ENCODE results near the gene ZFPL1. TPM values are rescaled to one million over a fixed set of nuclear protein-coding genes. Genes with fewer than 3 reads are reported as not detected.
"Not testable (repeated sequence)": the region's sequence is repeated elsewhere in the genome, so short reads cannot be mapped to it uniquely, and the experiment has no call there.

The ZFPL1 gene
- total RNA-seq, 1 donor from 2014 or later, result 18.4 TPM

DNA sequence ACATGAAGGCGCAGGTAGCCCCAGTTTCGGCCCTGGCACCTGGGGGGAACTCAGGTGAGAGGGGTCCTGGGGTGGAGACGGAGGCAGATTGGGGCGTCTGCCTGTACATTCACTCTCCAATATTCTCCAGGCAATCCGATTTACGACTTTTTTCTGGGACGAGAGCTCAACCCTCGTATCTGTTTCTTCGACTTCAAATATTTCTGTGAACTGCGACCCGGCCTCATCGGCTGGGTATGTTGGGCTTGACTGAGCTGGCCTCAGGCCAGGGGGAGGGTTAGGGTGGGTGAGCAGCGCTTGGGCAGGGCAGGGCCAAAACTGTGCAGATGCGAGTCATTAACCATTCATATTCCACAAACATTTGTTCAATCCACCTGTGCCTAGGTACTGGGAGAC, 29.3 kb downstream of the ZFPL1 start:
- DNase-seq (ENCODE audit: low spot score) (no peak), ATAC-seq (no peak)

DNA sequence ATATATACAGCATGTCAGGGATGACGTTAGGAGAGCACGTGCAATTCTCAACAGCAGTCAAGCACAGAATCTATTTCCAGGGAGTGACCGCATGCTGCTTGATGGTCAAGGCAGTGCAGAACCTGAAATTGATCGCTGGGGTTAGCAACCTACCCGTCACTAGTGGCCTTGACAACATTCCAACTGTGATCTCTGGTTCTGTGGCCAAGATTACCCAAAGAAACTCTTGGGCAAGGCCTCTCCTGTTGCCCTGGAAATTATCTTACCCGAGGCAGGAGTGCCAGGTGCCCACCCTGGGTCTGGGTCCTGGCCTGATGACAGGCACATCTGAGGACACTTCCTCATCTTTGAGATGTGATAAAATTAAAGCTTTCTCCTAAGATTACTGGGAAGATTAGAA, 29.8 kb downstream of the ZFPL1 start:
- no peak for ATAC-seq
- peak; percentile 79 for DNase-seq (ENCODE audit: low spot score)

DNA sequence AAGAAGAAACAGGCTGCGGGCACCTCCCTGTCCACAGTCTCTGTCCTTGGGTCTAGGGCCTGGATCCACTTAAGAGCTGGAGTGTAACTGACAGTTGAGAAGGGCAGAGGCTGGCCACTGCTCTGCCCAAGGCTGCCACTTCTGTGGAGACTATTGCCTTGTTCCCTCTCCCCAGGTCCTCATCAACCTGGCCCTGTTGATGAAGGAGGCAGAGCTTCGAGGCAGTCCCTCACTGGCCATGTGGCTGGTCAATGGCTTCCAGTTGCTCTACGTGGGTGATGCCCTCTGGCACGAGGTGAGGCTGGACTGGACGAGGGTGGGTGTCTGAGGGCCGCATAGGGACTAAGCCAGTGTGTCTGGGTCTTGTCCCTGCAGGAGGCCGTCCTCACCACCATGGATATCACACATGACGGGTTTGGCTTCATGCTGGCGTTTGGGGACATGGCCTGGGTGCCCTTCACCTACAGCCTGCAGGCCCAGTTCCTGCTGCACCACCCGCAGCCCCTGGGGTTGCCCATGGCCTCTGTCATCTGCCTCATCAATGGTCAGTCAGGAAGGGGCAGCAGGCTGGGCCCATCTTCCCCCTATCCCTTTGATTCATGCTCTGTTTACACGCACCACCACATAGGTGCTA, 30.6 kb downstream of the ZFPL1 start:
- DNase-seq (ENCODE audit: low spot score) (no peak), ATAC-seq (no peak)

DNA sequence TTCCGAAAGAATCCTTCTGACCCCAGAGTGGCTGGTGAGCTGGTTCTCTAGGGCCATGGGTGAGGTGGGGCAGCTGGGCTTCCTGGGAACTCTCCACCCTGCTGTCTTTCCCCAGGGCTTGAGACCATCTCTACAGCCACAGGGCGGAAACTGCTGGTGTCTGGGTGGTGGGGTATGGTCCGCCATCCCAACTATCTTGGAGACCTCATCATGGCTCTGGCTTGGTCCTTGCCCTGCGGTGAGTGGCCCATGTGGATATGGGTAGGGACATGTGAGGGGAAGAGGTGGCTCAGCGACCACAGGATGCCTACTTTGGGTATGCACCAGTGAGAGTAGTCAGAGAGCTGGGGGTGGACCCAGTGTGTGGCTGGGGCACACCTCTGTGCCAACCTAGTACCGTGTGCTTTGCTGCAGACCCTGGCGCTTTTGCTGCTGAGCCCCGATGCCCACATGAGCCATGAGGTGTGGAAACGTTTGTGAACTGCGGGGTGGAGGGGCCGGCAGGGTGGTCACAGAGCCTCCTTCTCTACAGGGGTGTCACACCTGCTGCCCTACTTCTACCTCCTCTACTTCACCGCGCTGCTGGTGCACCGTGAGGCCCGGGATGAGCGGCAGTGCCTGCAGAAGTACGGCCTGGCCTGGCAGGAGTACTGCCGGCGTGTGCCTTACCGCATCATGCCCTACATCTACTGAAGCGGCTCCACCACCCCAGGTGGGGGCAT, 31.5 kb downstream of the ZFPL1 start:
- DNase-seq (ENCODE audit: low spot score), result no peak
- no peak for ATAC-seq

DNA sequence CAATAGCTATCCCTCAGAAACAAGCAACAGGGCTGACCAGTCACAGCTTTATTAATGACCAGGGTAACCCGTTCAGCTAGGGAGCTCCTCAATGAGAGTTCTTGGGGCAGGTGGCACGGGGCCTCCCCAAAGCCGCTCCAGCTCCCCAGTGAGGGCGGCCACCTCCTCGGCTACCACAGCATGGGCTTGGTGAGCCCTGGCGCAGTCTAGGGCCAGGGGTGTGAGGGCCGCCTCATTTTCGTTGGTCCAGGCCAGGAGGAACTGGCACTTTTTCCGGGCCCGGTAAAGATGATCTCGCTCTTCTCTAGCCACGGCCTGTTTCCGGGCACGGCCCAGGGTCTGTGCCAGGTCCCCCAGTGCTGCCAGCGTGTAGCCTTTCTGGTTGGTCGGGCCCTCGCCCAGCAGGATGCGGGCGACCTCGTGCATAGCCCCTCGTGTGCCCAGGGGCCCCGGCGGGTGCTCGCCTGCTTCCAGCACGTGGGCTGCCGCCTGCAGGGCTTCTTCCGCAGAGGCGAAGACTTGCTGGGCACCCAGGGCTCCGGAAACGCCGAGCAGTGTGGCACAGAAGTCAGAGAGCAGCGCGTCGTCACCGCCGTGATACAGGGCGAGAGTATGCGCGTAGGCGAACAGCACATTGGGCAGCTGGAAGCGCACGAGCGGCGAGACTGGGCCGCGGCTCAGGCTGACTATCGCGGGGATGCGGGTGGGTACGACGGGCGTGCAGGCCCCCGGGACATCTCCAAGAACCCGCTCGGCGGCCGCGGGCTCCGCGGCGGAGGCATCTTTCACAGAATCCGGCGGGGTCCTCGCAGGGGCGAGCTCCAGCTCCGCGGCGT, 32.6 kb downstream of the ZFPL1 start:
- ATAC-seq, result peak; percentile 16
- peak; percentile 62 for DNase-seq (ENCODE audit: low spot score)

DNA sequence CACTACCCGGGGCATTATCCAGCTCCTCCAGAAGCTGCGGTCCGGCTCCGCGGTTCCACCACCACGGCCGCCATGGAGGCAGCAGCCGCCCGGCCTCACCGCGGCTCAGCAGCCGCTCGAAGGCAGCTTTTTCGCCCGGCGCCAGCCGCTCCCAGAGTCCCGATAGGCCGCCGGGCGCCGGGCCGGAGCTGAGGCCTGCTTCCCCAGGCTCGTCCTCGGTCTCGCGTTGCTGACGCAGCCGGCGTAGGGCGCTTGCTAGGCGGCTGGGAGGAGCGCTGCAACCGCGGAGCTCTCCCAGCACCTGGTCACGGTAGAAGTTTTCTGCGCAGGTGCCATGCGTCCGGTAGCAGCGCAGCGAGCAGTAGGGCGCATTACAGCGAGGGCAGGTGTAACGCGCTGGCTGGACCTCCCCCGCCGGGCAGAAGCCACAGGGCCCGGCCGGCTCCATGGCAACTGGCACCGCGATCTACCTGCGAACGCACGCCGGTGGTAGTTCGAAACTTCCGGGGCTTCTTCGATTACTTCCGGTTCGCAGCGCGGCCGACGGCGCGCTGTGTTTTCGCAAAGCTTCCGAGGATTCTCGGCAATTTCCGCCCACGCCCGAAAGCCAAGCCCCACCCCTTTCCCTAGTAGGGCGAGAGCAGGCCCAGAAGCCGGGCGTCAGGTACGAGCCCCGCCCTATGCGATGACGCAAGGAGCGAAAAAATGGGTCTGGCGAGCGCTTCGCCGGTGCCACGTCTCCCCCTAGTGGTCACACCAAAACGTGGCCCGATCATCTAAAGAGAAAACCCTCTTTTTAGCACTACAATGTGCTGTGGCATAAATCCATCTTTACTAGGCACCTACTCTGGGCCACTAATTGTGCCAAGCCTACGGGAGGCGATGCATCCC, 33.4 kb downstream of the ZFPL1 start, which contains the start of gene ZNHIT2:
ZNHIT2 (minus strand) TSS at position 496 of the 891 bp plus-strand sequence; CDS start at position 448, 48 bp downstream.
- DNase-seq (ENCODE audit: low spot score) (peak; percentile 100), ATAC-seq (peak; percentile 74)

DNA sequence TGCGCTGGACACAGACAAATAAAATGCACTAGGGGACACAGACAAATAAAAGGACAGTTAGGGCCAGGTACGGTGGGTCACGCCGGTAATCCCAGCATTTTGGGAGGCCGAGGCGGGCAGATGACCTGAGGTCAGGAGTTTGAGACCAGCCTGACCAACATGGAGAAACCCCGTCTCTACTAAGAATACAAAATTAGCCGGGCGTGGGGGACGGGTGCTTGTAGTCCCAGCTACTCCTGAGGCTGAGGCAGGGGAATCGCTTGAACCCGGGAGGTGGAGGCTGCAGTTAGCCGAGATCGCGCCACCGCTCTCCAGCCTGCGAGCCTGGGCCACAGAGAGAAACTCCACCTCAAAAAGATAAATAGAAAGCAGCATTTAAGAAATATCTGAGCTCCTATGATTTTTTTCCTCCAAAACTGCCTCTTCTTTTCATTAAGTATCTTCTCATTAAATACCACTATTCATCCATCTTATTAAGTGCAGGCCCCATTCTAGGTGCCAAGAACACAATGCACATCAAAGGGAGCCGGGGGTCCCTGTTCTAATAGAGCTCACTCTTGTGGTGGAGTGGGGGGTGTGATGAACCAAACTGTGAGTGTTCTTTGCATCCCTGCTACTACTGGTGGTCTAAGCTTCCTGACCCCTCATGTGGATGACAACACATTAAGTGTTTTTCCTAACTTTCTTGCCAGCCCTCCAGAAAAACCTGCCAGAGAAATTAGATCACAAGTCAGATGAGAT, 34.2 kb downstream of the ZFPL1 start:
- ATAC-seq (no peak), DNase-seq (ENCODE audit: low spot score) (no peak)

DNA sequence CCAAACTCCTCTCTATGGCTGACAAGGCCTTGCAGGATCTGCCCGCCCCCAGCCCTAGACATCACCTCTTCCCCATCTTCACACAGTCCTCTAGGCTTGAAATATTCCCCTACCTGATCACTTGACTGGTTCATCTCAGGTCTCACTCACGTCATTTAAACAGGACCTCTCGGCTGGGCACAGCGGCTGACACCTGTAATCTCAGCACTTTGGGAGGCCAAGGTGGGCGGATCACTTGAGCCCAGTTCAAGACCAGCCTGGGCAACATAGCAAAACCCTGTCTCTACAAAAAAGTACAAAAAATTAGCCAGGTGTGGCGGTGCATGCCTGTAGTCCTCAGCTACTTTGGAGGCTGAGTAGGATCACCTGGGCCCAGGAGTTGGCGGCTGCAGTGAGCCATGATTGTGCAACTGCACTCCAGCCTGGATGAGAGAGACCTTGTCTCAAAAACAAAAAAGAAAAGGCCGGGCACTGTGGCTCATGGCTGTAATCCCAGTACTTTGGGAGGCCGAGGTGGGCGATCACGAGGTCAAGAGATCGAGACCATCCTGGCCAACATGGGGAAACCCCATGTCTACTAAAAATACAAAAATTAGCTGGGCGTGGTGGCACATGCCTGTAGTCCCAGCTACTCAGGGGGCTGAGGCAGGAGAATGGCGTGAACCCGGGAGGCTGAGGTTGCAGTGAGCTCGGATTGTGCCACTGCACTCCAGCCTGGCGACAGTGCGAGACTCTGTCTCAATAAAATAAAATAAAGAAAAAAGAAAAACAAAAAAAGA, 35.1 kb downstream of the ZFPL1 start:
- ATAC-seq, result not testable (repeated sequence)

DNA sequence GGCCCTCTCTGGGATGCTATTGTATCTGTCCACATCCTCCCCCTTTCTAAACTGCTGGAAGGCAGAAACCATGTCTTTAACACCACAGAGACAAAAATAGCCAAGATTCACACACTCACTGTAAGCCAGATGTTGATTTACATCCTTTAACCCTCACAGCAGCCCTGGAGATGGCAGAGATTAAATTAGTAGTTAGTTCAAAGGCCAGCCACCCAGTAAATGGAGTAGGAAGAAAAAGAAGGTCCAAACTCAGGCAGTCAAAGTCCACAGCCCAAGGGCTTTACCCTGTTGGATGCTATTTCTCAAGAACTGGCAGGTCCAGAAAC, 35.6 kb downstream of the ZFPL1 start:
- ATAC-seq (no peak), DNase-seq (ENCODE audit: low spot score) (no peak)

More for the DNA sequence above, 35.1 kb downstream of the ZFPL1 start:
- DNase-seq (ENCODE audit: low spot score), result peak; percentile 52

DNA sequence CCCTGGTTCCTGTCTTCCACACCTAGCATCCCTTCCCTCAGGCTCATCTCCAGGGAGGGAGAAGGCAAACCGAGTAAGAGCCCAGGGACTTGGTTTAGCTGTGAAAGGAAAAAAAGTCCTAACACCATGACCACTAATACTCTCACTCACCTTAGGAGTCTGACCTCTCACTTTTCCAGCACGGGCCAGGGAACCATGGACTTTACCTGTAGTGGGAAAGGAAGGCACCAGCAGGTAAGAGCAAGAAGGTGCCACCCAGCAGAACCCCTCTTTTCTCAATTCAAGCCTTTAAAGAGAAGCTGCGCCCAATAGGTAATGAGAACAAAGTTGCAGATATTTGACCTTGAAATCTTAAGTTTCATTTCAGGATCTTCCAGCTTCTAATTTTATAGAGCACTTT, 36.8 kb downstream of the ZFPL1 start:
- ATAC-seq, result no peak
- no peak for DNase-seq (ENCODE audit: low spot score)

DNA sequence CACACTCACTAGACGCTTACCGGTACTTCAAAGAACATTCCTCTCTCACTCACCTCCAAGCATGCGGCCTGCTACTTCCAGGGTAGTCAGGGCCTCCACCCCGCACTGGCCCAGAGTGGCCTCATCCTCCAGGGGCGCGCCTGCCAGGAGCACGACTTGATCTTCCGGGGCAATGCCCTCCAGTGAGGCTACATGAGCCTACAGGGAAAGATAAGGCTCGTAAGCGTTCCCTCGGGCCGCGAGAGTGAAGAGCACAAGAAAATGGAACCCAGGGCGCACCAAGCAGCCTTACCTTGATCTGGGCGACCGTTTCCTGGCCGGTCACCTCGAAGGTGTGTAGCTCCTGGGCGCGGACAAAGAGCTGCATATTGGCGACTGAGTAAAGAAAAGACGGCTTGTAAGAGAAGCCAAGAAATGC, 37.4 kb downstream of the ZFPL1 start:
- ATAC-seq, result no peak
- peak; percentile 59 for DNase-seq (ENCODE audit: low spot score)

DNA sequence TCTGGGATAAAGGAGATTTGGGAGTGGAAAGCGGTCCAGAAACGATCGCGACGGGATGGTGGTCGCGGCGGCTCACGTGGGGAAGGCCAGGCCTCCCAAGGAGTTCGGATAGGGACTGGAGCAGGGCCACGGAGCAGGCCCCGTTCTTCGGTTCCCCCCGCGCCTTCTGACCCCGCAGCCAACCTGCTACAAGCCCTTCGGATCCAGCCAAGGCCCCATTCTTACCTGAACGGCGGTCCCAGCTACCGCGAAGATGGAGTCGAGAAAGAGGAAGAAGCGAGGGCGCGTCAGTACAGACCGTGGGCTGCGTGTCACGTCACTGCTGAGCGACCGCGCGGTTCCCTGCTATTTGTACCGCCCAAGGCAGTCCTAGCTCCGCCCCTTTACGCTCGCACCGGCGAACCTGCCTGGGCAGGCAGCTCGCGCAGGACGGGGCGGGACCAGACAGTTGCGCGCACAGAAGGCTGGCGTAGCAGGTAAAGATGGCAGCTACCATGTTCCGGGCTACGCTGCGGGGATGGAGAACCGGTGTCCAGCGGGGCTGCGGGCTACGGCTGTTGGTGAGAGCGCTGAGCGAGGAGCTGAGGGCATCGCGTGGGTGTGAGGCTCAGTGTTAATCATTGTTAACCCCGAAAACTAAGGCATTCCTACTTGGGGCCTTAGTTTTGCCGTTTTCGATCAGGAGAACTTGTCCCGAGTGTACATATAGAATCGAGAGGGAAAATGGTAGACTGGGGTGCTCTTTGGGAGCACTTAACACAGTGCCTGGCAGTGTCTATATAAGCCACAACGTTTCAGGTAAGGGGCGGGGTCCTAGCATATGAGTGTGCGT, 38.1 kb downstream of the ZFPL1 start, which contains the start of the genes FAU and MRPL49:
FAU (minus strand) TSS at position 270 of the 832 bp plus-strand sequence. CDS start 321 bp downstream, outside the sequence.
MRPL49 (plus strand) TSS at position 457 of the 832 bp plus-strand sequence; CDS start at position 483, 26 bp downstream.
- peak; percentile 75 for ATAC-seq
- DNase-seq (ENCODE audit: low spot score), result peak; percentile 99

DNA sequence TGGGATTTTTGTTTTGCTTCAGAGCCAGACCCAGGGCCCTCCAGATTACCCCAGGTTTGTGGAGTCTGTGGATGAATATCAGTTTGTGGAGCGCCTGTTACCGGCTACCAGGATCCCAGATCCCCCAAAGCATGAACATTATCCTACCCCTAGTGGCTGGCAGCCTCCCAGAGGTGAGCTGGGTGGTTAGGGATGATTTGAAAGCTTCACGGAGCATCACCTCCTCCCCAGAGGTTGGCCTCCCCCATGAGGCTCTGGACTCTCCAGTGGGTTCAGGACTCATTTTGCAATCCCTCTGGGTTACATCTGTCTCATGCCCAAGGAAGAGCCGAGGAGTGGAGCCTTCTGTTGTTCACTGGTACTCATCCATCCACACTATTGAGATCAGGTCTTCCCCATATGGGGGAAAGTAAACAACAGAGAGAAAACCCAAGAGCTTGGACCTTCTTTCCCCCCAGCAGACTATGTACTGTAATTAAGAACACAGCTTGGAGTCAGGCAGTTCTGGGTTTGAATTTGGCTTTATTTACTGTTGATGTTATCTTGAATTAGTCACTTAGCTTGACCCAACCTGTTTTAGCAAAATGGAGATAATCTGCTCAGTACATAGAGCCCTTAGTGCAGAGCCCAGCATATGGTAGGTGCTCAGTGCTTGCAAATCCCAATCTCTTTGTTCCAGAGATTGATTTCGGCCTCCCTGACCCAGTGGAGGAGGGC, 40.6 kb downstream of the ZFPL1 start:
- ATAC-seq (no peak), DNase-seq (ENCODE audit: low spot score) (no peak)

DNA sequence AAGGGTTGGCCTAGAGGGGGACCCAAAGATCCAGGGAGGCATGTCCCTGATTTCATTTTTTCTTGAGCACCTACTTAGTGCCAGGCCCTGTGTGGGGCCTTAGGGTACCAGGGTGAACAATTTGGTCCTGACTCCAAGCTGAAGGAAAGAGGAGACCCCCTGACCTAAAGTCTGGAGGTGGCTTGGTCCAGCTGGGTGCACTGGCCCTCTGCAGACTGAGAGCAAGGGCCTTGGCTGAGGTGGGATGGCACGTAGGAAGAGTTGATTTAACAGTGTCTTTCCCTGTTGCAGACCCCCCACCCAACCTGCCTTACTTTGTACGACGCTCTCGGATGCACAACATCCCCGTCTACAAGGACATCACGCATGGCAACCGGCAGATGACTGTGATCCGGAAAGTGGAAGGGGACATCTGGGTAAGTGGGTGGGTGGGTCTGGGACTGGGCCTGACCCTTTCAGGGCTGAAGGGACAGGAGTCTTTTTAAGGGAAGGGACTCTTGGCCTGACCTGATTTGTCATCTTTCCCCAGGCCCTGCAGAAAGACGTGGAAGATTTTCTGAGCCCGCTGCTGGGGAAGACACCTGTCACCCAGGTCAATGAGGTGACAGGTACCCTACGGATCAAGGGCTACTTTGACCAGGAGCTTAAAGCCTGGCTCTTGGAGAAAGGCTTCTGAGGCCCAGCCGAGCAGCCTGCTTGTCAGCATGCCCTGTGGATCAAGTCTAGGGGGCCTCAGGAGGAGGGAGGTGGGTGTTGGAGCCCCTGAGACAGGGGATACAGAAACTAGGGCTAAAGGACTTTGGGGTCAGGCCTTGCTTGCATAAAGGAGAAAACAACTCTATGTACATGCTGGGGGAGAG, 41.4 kb downstream of the ZFPL1 start:
- no peak for DNase-seq (ENCODE audit: low spot score)
- ATAC-seq, result no peak

DNA sequence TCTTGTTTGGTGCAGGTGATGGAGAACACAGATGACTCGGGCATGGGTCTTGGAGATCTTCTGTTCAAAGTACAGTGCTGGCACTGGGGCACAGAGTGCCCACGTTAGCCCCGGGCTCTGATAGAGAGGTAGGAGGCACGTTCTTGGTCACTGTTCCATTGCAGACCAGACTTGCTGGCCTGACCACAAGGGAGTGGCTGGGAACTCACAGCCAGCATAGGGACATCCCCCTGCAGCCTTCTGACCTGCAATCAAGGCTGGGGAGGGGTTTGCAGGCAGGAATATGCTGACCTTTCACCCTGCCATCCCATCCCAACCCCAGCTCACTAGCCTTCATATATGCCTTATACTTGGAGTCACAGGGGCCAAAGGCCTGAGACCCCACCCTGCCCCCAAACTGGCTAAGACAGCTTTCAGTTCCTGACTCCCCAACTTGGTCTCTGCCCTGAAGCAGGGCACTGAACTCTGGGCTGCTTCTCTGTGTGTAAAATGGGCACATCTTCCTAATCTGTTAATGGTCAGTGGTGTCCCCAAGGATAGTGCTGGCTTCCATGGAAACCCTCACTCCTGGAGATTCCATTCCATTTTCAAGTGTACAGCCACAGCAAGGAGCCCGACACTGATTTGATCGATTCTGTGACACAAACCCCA, 42.7 kb downstream of the ZFPL1 start:
- DNase-seq (ENCODE audit: low spot score) (no peak), ATAC-seq (no peak)
